ENCODE data around the gene CTSV.
A peak's percentile ranks its signal among the peaks of the same experiment; 100 is the strongest.
"Not testable (repeated sequence)": the region's sequence is repeated elsewhere in the genome, so short reads cannot be mapped to it uniquely, and the experiment has no call there.

The CTSV gene

GRCh38 chr9:97038611-97039513 is at the start of gene CTSV:
Gene CTSV, minus strand, starts transcription at chr9:97039142. Its CDS starts 1,099 bp downstream, at chr9:97038043.
- DNase-seq (ENCODE audit: low read depth): peak; percentile 63

GRCh38 chr9:97087668-97088215 is 48.8 kb upstream of the CTSV start:
- DNase-seq (ENCODE audit: low read depth): not testable (repeated sequence)

- not testable (repeated sequence) for DNase-seq (ENCODE audit: low read depth)
Observed at GRCh38 chr9:97084562-97084991, 45.6 kb upstream of the CTSV start.

GRCh38 chr9:97078362-97078761 is 39.4 kb upstream of the CTSV start:
- no peak for DNase-seq (ENCODE audit: low read depth)

GRCh38 chr9:97077452-97078295 is 38.7 kb upstream of the CTSV start:
- DNase-seq (ENCODE audit: low read depth): no peak

GRCh38 chr9:97076731-97077451 is 37.9 kb upstream of the CTSV start:
- not testable (repeated sequence) for DNase-seq (ENCODE audit: low read depth)

- DNase-seq (ENCODE audit: low read depth): no peak
Observed at GRCh38 chr9:97076238-97076637, 37.3 kb upstream of the CTSV start.

GRCh38 chr9:97075289-97075985 is 36.5 kb upstream of the CTSV start:
- DNase-seq (ENCODE audit: low read depth): no peak

- DNase-seq (ENCODE audit: low read depth): no peak
Observed at GRCh38 chr9:97073506-97073905, 34.6 kb upstream of the CTSV start.

- no peak for DNase-seq (ENCODE audit: low read depth)
Observed at GRCh38 chr9:97072285-97072776, 33.4 kb upstream of the CTSV start.

GRCh38 chr9:97070325-97070724 is 31.4 kb upstream of the CTSV start:
- not testable (repeated sequence) for DNase-seq (ENCODE audit: low read depth)

GRCh38 chr9:97067490-97067889 is 28.5 kb upstream of the CTSV start:
- DNase-seq (ENCODE audit: low read depth): no peak

GRCh38 chr9:97064176-97064575 is 25.2 kb upstream of the CTSV start:
- DNase-seq (ENCODE audit: low read depth): no peak

GRCh38 chr9:97060796-97061195 is 21.9 kb upstream of the CTSV start:
- DNase-seq (ENCODE audit: low read depth): no peak

GRCh38 chr9:97059626-97060025 is 20.7 kb upstream of the CTSV start:
- no peak for DNase-seq (ENCODE audit: low read depth)

GRCh38 chr9:97057651-97058050 is 18.7 kb upstream of the CTSV start:
- no peak for DNase-seq (ENCODE audit: low read depth)

- DNase-seq (ENCODE audit: low read depth): not testable (repeated sequence)
Observed at GRCh38 chr9:97055891-97056290, 16.9 kb upstream of the CTSV start.

- DNase-seq (ENCODE audit: low read depth): no peak
Observed at GRCh38 chr9:97053717-97054116, 14.8 kb upstream of the CTSV start.

- no peak for DNase-seq (ENCODE audit: low read depth)
Observed at GRCh38 chr9:97052735-97053134, 13.8 kb upstream of the CTSV start.

GRCh38 chr9:97046228-97046627 is 7.3 kb upstream of the CTSV start:
- DNase-seq (ENCODE audit: low read depth): no peak

- no peak for DNase-seq (ENCODE audit: low read depth)
Observed at GRCh38 chr9:97045300-97045699, 6.4 kb upstream of the CTSV start.
